Mesenchymal stem cell (in vitro differentiated cells and primary cell): Measurements from ENCODE around the gene C10orf67.

Experiments used
- DNase-seq: peaks from one replicate; pipeline ENCODE4 v3.0.0-alpha.2; 2013
- H2AFZ ChIP-seq: one replicate; pipeline ENCODE4 v1.6.1; 2013; ENCODE audit warnings: low read depth, mild to moderate bottlenecking, control low read depth, inconsistent platforms, low read length, moderate library complexity
- H2AK5ac ChIP-seq: 2 replicates; pipeline ENCODE4 v1.6.1; 2013; ENCODE audit warnings: low read length, moderate library complexity, mild to moderate bottlenecking, inconsistent platforms; ENCODE audit not compliant: severe bottlenecking
- H2BK120ac ChIP-seq: one replicate; pipeline ENCODE4 v1.6.1; 2013; ENCODE audit warnings: low read depth, mild to moderate bottlenecking, inconsistent platforms, low read length, moderate library complexity
- H2BK12ac ChIP-seq, 2 experiments: one replicate each; pipeline ENCODE4 v1.6.1; 2013; ENCODE audit warnings: inconsistent platforms in 2 of 2, low read length in 2 of 2, mild to moderate bottlenecking in 2 of 2, moderate library complexity in 2 of 2, control low read depth in 1 of 2
- H2BK15ac ChIP-seq: one replicate; pipeline ENCODE4 v1.6.1; 2013; ENCODE audit warnings: mild to moderate bottlenecking, low read depth, inconsistent platforms; ENCODE audit not compliant: poor library complexity, severe bottlenecking
- H2BK5ac ChIP-seq: 2 replicates; pipeline ENCODE4 v1.6.1; 2013; ENCODE audit warnings: low read depth, mild to moderate bottlenecking, low read length, control low read depth, inconsistent platforms; ENCODE audit not compliant: poor library complexity, severe bottlenecking
- H3K14ac ChIP-seq, 2 experiments: one replicate each; pipeline ENCODE4 v1.6.1; 2013; ENCODE audit warnings: inconsistent platforms in 2 of 2, low read length in 2 of 2, control low read depth in 1 of 2, mild to moderate bottlenecking in 1 of 2, moderate library complexity in 1 of 2
- H3K18ac ChIP-seq, 2 experiments: one replicate each; pipeline ENCODE4 v1.6.1; 2013; ENCODE audit warnings: inconsistent platforms in 2 of 2, low read length in 2 of 2, control low read depth in 1 of 2, low read depth in 1 of 2, mild to moderate bottlenecking in 1 of 2
- H3K23ac ChIP-seq, 2 experiments: one replicate each; pipeline ENCODE4 v1.6.1; 2013; ENCODE audit warnings: inconsistent platforms in 2 of 2, low read length in 2 of 2, mild to moderate bottlenecking in 2 of 2, moderate library complexity in 2 of 2, control low read depth in 1 of 2
- H3K27ac ChIP-seq: 2 replicates; pipeline ENCODE4 v1.5.1; 2013; ENCODE audit warnings: mild to moderate bottlenecking, moderate library complexity, low read length, control low read depth, inconsistent platforms; ENCODE audit not compliant: poor library complexity, severe bottlenecking
- H3K27me3 ChIP-seq, 2 experiments: 2 replicates each; pipeline versions ENCODE4 v1.6.1 to v1.7.0; 2013; ENCODE audit warnings: low read length in 2 of 2, mild to moderate bottlenecking in 2 of 2, moderate library complexity in 2 of 2, control low read depth in 1 of 2, inconsistent platforms in 1 of 2; ENCODE audit not compliant: control insufficient read depth in 1 of 2, insufficient read depth in 1 of 2
- H3K36me3 ChIP-seq, 2 experiments: 2 replicates each; pipeline versions ENCODE4 v1.6.1 to v1.7.0; 2013; ENCODE audit warnings: low read length in 2 of 2, control low read depth in 1 of 2, inconsistent platforms in 1 of 2, low read depth in 1 of 2, mild to moderate bottlenecking in 1 of 2; ENCODE audit not compliant: insufficient read depth in 2 of 2, control insufficient read depth in 1 of 2
- H3K4ac ChIP-seq, 2 experiments: one replicate each; pipeline ENCODE4 v1.6.1; 2013; ENCODE audit warnings: inconsistent platforms in 2 of 2, low read length in 2 of 2, mild to moderate bottlenecking in 2 of 2, moderate library complexity in 2 of 2, control low read depth in 1 of 2, low read depth in 1 of 2
- H3K4me1 ChIP-seq: 2 replicates; pipeline ENCODE4 v1.6.1; 2013; ENCODE audit warnings: low read depth, low read length, control low read depth; ENCODE audit not compliant: control insufficient read depth, insufficient read depth
- H3K4me2 ChIP-seq: 2 replicates; pipeline ENCODE4 v1.6.1; 2013; ENCODE audit warnings: low read length, mild to moderate bottlenecking, inconsistent platforms; ENCODE audit not compliant: poor library complexity, severe bottlenecking
- H3K4me3 ChIP-seq, 2 experiments: 2 replicates each; pipeline versions ENCODE4 v1.5.1 to v1.7.0; 2013; ENCODE audit warnings: low read length in 2 of 2, mild to moderate bottlenecking in 2 of 2, control low read depth in 1 of 2, low read depth in 1 of 2; ENCODE audit not compliant: insufficient read depth in 1 of 2
- H3K79me1 ChIP-seq: replicated peaks from 2 replicates; pipeline ENCODE4 v1.6.1; 2013; ENCODE audit warnings: mild to moderate bottlenecking, control low read depth, low read length, inconsistent platforms; ENCODE audit not compliant: poor library complexity, severe bottlenecking
- H3K9ac ChIP-seq: 2 replicates; pipeline ENCODE4 v1.7.0; 2013; ENCODE audit warnings: mild to moderate bottlenecking, low read length, moderate library complexity
- H3K9me3 ChIP-seq: 2 replicates; pipeline ENCODE4 v1.7.0; 2013; ENCODE audit warnings: mild to moderate bottlenecking, low read length; ENCODE audit not compliant: control insufficient read depth
- H4K8ac ChIP-seq: one replicate; pipeline ENCODE4 v1.6.1; 2013; ENCODE audit warnings: inconsistent platforms, mild to moderate bottlenecking, low read length, moderate library complexity
- H4K91ac ChIP-seq: one replicate; pipeline ENCODE4 v1.6.1; 2013; ENCODE audit warnings: mild to moderate bottlenecking, low read length, inconsistent platforms
- whole genome bisulfite sequencing: methylation state at CpG from one replicate; pipeline ENCODE4 v1.1.7; 2013; ENCODE audit warnings: mixed read lengths; 5-methylcytosine and 5-hydroxymethylcytosine counted together

The C10orf67 gene

GRCh38 chr10:23373156-23373555 lies 28.6 kb upstream of the C10orf67 start:
- Histone ChIP-seq H3K27me3 (no peaks in the 10 kb centered on the region), H3K9me3 (no peaks in the 10 kb centered on the region), H3K14ac (no peak overlapping the region), H3K79me1 (no peaks in the 10 kb centered on the region), H3K23ac (no peak overlapping the region), H2BK15ac (no peak overlapping the region), H3K36me3 (no peaks in the 10 kb centered on the region), H3K4ac (no peak overlapping the region), H3K27ac (no peak overlapping the region), H2AK5ac (no peak overlapping the region), H2BK12ac (no peak overlapping the region), H4K8ac (no peak overlapping the region), H3K4me3 (no peak overlapping the region), H3K4me1 (peaks cover 6% of the 10 kb centered on the region), H3K4me2 (no peak overlapping the region), H4K91ac (no peak overlapping the region), H2BK5ac (no peak overlapping the region), H2BK120ac (no peak overlapping the region), H3K9ac (no peak overlapping the region), H3K18ac (no peak overlapping the region), H2AFZ (no peak overlapping the region)
- no peak for DNase-seq
- 68% methylated on average over 1 of the region's 1 CpG for WGBS

GRCh38 chr10:23371073-23371472 lies 26.5 kb upstream of the C10orf67 start:
- H3K14ac ChIP-seq = no peak overlapping the region
- H2AFZ ChIP-seq = no peak overlapping the region
- no peak overlapping the region for H3K23ac ChIP-seq
- H3K4me3 ChIP-seq = no peak overlapping the region
- H2AK5ac ChIP-seq = peak overlapping the region; percentile 10
- no peak overlapping the region for H3K4me2 ChIP-seq
- peaks cover 9% of the 10 kb centered on the region for H3K4me1 ChIP-seq
- no peaks in the 10 kb centered on the region for H3K27me3 ChIP-seq
- no peak overlapping the region for H3K18ac ChIP-seq
- H4K91ac ChIP-seq = no peak overlapping the region
- H3K4ac ChIP-seq = no peak overlapping the region
- no peaks in the 10 kb centered on the region for H3K9me3 ChIP-seq
- no peak overlapping the region for H2BK5ac ChIP-seq
- no peak overlapping the region for H4K8ac ChIP-seq
- no peak overlapping the region for H3K9ac ChIP-seq
- no peak for DNase-seq
- WGBS = no CpG with 5 or more reads among the region's 1 CpG
- H2BK15ac ChIP-seq = no peak overlapping the region
- no peak overlapping the region for H2BK12ac ChIP-seq
- no peaks in the 10 kb centered on the region for H3K36me3 ChIP-seq
- no peak overlapping the region for H3K27ac ChIP-seq
- H2BK120ac ChIP-seq = no peak overlapping the region
- no peaks in the 10 kb centered on the region for H3K79me1 ChIP-seq

GRCh38 chr10:23370106-23370505 lies 25.5 kb upstream of the C10orf67 start:
- H3K27me3 ChIP-seq = no peaks in the 10 kb centered on the region
- peak overlapping the region; percentile 91 for H3K27ac ChIP-seq
- H3K18ac ChIP-seq = no peak overlapping the region
- no peak overlapping the region for H4K91ac ChIP-seq
- no peaks in the 10 kb centered on the region for H3K79me1 ChIP-seq
- H3K9me3 ChIP-seq = no peaks in the 10 kb centered on the region
- peak; percentile 81 for DNase-seq
- no peak overlapping the region for H3K14ac ChIP-seq
- H2BK15ac ChIP-seq = peak overlapping the region; percentile 13
- H2AFZ ChIP-seq = no peak overlapping the region
- no peak overlapping the region for H4K8ac ChIP-seq
- no peak overlapping the region for H2BK5ac ChIP-seq
- peaks cover 9% of the 10 kb centered on the region for H3K4me1 ChIP-seq
- H3K36me3 ChIP-seq = no peaks in the 10 kb centered on the region
- H3K9ac ChIP-seq = no peak overlapping the region
- no peak overlapping the region for H3K4ac ChIP-seq
- H2BK120ac ChIP-seq = no peak overlapping the region
- H2AK5ac ChIP-seq = no peak overlapping the region
- no peak overlapping the region for H2BK12ac ChIP-seq
- 20% methylated on average over 2 of the region's 3 CpGs for WGBS
- no peak overlapping the region for H3K4me3 ChIP-seq
- H3K23ac ChIP-seq = no peak overlapping the region
- H3K4me2 ChIP-seq = no peak overlapping the region

GRCh38 chr10:23368816-23369640 lies 24.4 kb upstream of the C10orf67 start:
- H2BK12ac ChIP-seq = no peak overlapping the region
- peak; percentile 18 for DNase-seq
- H3K4ac ChIP-seq = no peak overlapping the region
- no peak overlapping the region for H2AFZ ChIP-seq
- no peak overlapping the region for H3K18ac ChIP-seq
- H2AK5ac ChIP-seq = peak overlapping the region; percentile 97
- no peak overlapping the region for H3K4me3 ChIP-seq
- H3K23ac ChIP-seq = no peak overlapping the region
- peak overlapping the region; percentile 94 for H3K27ac ChIP-seq
- H4K8ac ChIP-seq = peak overlapping the region; percentile 43
- H2BK120ac ChIP-seq = no peak overlapping the region
- peaks cover 0 to 3% of the 10 kb centered on the region in 2 experiments for H3K27me3 ChIP-seq
- no peak overlapping the region for H2BK5ac ChIP-seq
- no peak overlapping the region for H2BK15ac ChIP-seq
- H3K79me1 ChIP-seq = no peaks in the 10 kb centered on the region
- no peaks in the 10 kb centered on the region for H3K9me3 ChIP-seq
- no peak overlapping the region for H3K4me2 ChIP-seq
- no peak overlapping the region for H3K9ac ChIP-seq
- 68% methylated on average over 6 of the region's 7 CpGs for WGBS
- H4K91ac ChIP-seq = no peak overlapping the region
- H3K4me1 ChIP-seq = peaks cover 9% of the 10 kb centered on the region
- H3K14ac ChIP-seq = no peak overlapping the region
- H3K36me3 ChIP-seq = no peaks in the 10 kb centered on the region
